HS-5 (cell line): ENCODE data around the gene ALMS1.
"Not testable (repeated sequence)": the region's sequence is repeated elsewhere in the genome, so short reads cannot be mapped to it uniquely, and the experiment has no call there.

Experiments used
- DNase-seq: peaks from one replicate; pipeline ENCODE4 v3.0.0-alpha.2; 2012; ENCODE audit warnings: low read depth

The ALMS1 gene, protein sequence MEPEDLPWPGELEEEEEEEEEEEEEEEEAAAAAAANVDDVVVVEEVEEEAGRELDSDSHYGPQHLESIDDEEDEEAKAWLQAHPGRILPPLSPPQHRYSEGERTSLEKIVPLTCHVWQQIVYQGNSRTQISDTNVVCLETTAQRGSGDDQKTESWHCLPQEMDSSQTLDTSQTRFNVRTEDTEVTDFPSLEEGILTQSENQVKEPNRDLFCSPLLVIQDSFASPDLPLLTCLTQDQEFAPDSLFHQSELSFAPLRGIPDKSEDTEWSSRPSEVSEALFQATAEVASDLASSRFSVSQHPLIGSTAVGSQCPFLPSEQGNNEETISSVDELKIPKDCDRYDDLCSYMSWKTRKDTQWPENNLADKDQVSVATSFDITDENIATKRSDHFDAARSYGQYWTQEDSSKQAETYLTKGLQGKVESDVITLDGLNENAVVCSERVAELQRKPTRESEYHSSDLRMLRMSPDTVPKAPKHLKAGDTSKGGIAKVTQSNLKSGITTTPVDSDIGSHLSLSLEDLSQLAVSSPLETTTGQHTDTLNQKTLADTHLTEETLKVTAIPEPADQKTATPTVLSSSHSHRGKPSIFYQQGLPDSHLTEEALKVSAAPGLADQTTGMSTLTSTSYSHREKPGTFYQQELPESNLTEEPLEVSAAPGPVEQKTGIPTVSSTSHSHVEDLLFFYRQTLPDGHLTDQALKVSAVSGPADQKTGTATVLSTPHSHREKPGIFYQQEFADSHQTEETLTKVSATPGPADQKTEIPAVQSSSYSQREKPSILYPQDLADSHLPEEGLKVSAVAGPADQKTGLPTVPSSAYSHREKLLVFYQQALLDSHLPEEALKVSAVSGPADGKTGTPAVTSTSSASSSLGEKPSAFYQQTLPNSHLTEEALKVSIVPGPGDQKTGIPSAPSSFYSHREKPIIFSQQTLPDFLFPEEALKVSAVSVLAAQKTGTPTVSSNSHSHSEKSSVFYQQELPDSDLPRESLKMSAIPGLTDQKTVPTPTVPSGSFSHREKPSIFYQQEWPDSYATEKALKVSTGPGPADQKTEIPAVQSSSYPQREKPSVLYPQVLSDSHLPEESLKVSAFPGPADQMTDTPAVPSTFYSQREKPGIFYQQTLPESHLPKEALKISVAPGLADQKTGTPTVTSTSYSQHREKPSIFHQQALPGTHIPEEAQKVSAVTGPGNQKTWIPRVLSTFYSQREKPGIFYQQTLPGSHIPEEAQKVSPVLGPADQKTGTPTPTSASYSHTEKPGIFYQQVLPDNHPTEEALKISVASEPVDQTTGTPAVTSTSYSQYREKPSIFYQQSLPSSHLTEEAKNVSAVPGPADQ (N-terminal part only)

DNA sequence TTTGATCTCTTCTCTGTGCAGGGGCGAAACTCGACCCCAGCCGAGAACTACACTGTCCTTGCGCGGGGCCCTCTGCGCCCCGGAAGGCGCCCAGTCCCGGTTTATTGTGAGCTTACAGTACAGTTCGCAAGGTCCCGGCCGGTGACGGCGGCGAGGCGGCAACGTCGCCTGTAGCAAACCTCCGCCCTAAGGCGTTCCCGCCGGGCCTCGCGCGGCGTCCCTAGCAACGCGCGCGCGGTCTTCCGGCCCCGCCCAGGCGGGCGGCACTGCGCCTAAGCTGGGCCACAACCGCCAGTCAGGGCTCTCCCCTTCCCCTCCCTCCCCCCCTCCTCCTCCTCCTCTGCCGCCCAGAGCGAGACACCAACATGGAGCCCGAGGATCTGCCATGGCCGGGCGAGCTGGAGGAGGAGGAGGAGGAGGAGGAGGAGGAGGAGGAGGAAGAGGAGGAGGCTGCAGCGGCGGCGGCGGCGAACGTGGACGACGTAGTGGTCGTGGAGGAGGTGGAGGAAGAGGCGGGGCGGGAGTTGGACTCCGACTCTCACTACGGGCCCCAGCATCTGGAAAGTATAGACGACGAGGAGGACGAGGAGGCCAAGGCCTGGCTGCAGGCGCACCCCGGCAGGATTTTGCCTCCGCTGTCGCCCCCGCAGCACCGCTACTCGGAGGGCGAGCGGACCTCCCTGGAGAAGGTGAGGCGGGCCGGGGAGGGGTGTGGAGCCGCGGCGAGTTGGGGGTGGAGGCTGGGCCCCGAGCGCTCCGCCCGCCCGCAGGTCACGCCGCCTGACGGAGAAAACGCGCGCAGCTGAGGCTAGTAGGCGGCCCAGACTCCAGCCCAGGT lies at the start of gene ALMS1:
TSS of gene ALMS1 (plus strand) at position 333 of the 838 bp plus-strand sequence. CDS start at position 366, 33 bp downstream.
- DNase-seq = peak; percentile 64

DNA sequence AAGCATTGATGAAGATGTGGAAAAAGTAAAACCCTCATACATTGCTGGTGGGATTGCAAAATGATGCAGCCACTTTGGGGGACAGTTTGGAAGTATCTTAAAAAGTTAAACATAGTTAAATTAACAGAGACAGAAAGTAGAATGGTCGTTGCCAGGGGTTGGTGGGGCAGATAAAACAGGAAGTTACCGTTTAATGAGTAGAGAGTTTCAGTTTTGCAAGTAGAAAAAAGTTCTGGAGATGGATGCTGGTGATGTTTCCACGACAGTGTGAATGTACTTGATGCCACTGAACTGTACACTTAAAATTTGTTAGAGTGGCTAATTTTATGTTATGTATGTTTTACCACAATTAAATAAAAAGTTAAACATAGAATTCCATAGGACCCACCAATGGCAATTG lies 47.8 kb upstream of the ALMS1 start:
- no peak for DNase-seq

DNA sequence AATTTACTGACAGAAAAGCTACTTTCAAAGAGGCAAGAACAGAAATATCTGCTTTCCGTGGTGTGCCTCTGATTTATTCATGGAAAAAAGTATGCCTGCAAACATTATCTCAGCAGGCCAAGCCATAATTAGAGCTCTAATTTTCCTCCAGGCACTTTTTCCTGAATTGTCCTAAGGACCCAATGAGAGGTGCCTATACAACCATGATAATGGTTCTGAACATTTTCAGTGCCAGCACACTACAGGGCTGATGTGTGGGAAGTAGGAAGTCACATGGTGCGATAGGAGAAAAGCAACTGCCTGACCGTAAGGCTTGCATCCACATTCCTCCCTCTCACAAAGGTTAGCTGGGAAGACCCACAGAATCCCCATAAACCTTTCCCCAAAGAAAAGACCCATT lies 46.4 kb upstream of the ALMS1 start:
- no peak for DNase-seq

DNA sequence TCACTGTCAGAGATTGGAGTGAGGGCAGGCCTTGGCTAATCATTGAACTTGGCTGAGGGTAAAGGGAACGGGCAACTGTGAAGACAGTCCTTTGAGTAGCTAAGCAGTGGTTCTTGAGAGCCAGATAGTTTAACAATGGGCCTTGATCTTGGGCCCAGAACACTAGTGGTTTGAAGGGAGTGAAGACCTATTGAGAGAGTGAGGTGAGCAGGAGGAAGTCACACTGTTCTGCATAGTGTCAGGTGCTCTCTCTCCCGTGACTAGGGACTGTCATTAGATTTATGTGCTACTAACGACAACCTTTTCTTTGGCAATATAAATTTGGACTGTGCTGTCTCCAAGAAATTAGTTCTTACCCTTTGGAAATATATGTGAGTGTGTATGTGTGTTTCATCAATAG lies 44.6 kb upstream of the ALMS1 start:
- no peak for DNase-seq

DNA sequence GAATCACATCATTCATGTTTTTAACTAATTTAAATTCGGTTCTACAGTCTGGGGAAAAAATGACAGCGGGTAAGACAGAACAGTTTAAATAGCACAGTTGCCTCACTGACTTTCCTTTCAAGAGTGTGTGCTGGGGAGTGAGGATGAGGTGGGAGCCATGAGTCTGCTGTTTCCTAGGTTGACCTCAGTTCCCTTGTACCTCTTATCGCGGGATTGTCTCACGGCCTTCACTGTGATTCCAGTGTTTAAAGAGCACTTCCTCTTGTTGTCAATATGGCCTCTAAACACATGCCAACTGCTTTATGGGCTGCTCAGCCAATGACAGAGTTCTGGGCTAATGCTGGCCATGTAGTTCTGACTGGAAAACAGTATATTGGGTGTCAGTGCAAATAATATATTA lies 41.6 kb upstream of the ALMS1 start:
- DNase-seq = no peak

DNA sequence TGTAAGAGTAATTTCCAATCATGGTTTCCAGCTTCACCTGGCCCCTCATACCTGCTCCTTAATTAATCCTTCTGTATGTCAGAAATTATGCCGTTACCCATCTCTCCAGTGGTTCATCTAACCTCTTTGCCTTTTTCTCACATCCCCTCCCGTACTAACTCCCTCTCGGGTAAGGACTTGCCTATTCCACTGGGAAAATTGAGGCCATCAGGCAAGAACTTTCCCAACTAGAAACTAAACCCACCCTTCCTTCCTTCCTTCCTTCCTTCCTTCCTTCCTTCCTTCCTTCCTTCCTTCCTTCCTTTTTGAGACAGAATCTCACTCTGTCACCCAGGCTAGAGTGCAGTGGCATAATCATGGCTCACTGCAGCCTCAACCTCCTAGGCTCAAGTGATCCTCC lies 40.9 kb upstream of the ALMS1 start:
- not testable (repeated sequence) for DNase-seq

DNA sequence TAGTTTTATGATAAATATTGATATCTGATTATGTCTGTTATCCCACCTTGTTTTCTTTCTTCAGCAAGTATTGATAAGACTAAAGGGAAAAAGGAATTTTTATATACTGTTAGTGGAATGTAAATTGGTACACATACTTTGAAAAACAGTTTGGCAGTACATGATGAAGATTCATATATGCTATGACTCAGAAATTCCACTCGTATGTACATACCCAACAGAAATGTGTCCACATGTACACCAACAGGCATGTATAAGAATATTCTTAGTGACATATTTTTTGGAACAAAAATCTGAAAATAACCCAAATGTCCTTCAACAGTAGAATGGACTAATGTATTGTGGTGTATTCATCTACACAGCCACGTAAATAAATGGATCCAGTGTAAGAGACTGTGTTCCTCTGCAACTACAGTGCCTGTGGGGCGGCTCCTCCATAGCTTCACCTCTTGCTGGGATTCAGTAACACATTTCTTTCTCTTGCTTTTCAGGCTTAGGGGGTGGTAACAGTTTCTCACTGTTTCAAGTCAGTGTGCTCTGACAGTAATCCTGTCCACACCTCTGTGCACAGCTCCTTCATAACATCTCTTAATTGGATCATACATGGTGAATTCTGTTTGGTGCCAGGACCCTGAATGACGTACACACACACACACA lies 35.5 kb upstream of the ALMS1 start:
- DNase-seq = no peak

DNA sequence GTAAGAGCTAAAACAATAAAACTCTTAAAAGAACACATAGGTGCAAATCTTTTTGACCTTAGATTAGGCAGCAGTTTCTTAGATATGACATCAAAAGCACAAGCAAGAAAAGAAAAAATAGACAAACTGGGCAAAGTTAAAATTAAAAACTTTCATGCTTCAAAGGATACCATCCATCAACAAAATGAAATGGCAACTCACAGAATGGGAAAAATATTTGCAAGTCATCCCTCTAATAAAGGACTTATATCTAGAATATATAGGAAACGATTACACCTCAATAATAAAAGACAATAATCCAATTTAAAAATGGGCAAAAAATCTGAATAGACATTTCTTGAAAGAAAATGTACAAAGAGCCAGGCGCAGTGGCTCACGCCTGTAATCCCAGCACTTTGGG lies 29.5 kb upstream of the ALMS1 start:
- DNase-seq = no peak

DNA sequence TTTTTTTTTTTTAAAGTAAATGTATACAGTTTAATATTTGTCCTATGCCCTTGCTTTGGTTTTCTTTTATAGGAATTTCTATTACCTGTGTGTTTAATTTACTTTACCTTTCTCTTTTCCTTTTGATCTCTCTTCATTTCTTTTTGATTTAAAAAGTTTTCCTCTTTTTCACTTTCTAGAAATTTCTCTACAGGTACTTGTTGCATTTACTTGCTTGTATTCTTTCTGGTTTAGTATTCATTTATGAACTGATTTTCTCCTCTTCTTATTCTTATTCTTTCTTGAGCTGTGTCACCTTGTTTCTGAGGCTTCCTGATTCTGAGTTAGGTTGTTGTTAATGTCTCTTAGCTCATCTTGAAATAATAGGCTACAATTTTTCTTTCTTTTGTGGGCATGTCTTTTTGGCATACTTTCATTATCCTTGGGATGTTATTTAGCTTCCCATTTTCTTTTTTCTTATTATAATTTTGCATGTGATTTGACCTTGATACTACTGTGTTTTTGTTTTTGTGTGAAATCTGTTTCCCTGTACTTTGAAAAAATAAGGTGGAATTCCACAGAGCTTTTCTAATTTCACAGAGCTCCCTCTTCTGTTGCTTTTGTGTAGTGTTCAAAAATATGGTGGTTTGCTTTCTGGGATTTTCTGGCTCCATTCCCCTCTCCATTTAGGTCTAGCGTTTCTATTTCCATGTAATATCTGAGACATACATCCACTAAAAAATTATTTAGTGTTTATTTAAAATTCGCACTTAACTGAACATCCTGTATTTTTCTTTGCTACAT lies 25.5 kb upstream of the ALMS1 start:
- DNase-seq = no peak

DNA sequence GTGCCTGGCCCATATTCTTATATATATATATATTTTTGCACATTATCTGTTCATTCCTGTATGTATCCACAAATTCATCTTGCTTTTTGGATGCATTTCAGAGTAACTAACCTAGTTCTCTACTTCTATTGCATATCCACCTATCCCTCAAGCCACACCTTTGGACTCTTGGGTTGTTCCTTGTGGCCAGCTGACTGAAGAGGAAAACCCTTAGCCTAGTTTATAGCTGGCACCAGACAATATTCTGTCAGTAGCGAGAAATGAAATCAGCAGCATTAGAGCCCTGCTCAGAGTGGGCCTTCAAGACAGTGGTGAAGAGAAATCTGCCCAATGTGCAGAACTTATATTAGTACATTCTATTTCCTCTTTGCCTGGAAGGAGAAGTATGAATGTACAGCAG lies 19.6 kb upstream of the ALMS1 start:
- DNase-seq = no peak

DNA sequence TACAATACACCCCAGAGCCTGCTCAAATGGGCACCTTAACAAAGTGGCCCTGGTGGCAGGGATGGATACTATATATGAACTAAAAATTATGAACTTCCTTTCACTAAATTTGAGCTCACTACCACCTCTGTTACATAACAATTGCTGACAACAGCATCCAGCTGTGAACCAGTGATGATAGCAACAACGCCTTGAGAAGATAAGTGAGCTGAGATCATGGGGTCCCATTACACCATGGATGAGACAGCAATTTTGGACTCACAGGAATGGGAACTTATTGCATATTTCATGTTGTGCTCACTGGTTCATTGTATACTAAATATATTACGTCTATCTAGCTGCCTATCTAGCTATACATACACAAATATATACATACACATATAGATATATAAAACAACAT lies 16.9 kb upstream of the ALMS1 start:
- no peak for DNase-seq

DNA sequence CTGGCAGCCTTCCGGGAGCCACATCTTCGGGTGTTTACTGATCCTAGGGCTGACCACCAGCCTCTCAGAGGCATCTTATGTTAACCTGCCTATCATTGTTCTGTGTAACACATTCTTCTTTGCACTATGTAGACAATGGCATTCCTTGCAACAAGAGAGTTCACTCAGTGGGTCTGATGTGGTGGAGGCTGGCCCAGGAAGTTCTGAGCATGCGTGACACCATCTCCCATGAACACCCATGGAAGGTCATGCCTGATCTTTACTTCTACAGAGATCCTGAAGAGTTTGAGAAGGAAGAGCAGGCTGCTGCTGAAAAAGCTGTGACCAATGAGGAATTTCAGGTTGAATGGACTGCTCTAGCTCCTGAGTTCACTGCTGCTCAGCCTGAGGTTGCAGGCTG lies 15.3 kb upstream of the ALMS1 start:
- DNase-seq = no peak

DNA sequence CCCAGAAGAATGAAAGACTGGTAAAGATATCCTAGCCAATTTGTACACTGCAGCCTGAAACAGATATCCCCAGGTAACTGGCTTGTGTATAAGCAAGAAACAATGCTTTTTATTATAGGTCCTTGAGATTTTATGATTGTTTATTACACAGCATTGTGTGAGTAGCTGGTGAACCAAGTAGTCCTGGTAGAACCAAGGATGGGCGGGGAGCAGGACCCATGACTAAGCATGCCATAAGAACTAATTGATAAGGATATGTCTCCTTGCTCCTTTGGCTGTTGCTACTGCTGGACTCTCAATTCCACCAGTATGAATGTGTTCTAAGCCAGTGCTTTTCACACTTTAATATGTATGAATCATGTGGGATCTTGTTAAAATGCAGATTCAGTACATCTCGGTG lies 12.3 kb upstream of the ALMS1 start:
- no peak for DNase-seq

DNA sequence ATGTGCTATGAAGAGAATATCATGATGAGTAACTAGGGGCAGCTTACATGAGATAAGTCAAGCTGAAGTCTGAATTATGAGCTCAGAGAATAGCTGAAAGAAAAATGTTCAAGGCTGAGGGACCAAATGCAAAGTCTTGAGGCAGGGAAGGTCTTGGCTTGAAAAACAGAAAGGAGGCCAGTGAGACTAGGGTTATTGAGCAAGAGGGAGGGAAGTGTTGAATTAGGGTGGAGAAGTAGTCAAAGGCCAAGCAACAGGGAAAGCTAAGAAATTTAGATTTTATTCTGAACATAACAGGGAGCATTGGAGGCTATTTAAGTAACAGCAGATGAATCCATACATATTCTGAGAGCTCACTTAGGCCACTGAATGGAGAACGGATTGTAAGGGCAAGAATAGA lies 11.4 kb upstream of the ALMS1 start:
- no peak for DNase-seq

DNA sequence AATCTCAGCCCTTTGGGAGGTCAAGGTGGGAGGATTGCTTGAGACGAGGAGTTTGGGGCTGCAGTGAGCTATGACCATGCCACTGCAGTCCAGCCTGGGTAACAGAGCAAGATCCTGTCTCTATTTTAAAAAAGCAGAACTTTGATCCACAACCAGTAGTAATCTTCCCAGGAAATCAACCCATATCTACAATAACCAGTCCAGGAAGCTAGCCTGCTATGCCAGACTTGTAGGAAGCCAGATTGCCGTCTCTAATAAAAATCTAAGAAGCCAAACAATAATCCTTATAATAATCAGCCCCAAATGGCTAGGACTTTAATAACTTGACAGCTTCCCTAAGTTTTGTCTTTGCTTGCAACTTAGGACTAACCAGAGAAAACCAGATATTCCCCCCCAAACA lies 9.0 kb upstream of the ALMS1 start:
- DNase-seq = no peak

DNA sequence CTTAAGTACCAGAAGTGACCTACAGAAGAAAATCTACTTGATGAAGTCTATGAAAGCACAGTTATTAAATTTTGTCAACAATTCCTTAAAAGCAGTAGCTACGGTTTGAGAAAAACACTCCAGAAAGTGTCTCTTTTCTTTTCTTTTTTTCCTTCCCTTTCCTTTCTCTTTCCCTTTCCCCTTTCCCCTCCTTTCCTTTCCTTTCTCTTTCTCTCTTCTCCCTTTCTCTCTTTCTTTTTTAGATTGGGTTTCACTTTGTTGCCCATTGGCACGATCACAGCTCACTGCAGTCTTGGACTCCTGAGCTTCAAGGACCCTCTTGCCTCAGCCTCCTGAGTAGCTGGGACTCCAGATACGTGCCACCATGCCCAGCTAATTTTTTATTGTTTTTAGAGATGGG lies 2.6 kb upstream of the ALMS1 start:
- no peak for DNase-seq

DNA sequence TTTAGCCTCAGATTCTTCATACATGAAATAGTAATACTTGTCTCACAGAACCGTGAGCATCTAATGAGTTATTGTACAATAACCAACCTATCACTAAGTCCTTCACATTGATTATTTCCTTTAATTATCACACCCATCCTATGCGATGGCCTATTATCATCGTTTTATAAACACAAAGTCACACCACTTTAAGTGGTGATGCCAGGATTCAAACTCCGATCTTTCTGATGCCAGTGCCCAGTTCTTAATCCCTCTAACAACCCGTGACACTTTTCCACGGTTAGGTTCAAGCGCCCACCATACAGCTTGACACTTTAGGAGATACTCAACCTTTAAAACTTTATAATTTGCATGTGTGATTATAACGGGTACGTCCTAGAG lies 523 bp upstream of the ALMS1 start:
- DNase-seq = no peak

DNA sequence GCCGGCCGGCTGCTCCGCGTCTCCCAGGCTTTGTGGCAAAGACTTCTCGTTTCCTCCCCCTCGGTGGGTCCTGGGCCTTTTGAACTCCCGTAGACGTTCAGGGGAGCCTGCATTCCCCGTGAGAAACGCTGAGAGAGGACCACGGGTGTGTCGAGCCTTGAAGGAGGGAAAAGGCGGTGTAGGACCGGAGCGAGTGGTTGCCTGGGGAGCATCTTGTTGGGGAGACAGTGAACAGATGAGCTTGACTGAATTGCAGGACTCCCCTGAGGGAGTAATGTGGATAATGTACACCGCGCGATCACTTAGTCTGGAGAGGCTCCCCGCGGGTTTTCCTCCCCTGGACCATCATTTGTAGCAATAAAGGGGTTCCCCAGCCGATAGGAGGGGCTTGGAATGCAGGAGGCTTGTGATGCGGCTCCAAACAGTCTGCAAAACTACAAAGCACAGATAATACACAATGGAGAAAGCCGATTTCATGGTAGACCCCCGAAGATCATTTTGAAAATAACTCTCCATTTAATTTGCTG lies 769 bp downstream of the ALMS1 start:
- peak; percentile 16 for DNase-seq

DNA sequence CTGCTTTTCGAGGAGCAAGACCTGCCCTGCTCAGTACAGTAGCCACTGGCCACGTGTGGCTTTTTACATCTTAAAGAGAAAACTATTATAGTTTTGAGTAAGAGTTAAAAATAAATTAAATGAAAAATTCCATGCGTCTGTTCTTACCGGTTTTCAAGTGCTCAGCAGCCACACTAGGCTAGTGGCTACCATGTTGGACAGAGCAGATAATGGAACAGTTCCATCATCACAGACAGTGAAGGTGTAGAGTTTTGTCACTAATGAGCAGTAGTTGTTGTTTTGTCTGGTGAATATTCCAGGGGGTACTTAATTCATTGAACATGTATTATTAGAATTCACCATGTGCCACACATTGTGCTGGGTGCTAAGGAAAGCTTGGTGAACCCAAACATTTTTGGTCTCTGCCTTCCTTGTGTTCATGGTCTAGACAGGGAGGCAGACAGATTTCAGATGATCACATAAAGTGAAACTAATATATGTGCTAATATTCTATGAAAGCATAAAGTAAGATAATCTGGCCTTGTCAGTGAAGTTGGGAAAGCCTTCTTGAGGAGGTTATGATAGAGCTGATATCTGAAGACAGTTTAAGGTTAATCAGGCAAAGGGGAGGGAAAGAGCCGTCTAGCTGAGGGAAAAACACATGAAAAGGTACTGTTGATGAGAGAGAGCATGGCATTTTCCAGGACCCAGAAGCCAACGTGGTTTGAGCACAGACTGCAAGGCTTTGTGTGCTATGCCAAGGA lies 1.4 kb downstream of the ALMS1 start:
- DNase-seq = no peak
